ENCODE results near the gene TMED1. TPM values are rescaled to one million over a fixed set of nuclear protein-coding genes. Genes with fewer than 3 reads are reported as not detected.
"Not testable (repeated sequence)": the region's sequence is repeated elsewhere in the genome, so short reads cannot be mapped to it uniquely, and the experiment has no call there.

TMED1 gene
- total and polyA plus RNA-seq, 9 of the 15 experiments (the other 6 are each of a cell fraction or from before 2014, with no cell fraction given) = 0.86 to 30.2 (median 23.5) TPM

GRCh38 chr19:10877608-10878007 lies 41.6 kb upstream of the TMED1 start:
- DNase-seq (ENCODE audit: extremely low read depth in 1 of 4, low spot score in 3 of 4); BruUV-seq (replicated peaks); intact Hi-C loops (cut with micrococcal nuclease); ATAC-seq; FAIRE-seq; H3K27me3 ChIP-seq (ENCODE audit: control insufficient read depth in 2 of 2, insufficient read depth in 2 of 2, low read length in 2 of 2); H2AFZ ChIP-seq (ENCODE audit: low read depth, low read length); in situ Hi-C loops (cut with MboI); H3K9me3 ChIP-seq (replicated peaks; ENCODE audit: control insufficient read depth, insufficient read depth, low read depth, low read length); H3K4me3 ChIP-seq; CTCF ChIA-PET (ENCODE audit: low intra/inter-chr PET ratio); H3K9me1 ChIP-seq (ENCODE audit: control insufficient read depth, insufficient read depth, low read length); H4K20me1 ChIP-seq (replicated peaks; ENCODE audit: control insufficient read depth, insufficient read depth, low read length): not testable (repeated sequence)
- H3K9ac ChIP-seq (ENCODE audit: insufficient read depth in 1 of 2, low read depth in 2 of 2, low read length in 2 of 2) = peak overlapping the region; percentile 36 to 80; a peak in 2 of 4 replicates
- peak overlapping the region; percentile 95; the same call in 1 of the 2 replicates for H3K4me2 ChIP-seq (ENCODE audit: insufficient read depth, low read length)
- POLR2A ChIA-PET = interaction anchor here (0.6 to 2.2 kb wide), 4 partner anchors 9 to 315 kb away, joined by 3 to 6 read pairs (median 4); no protein-coding TSS in a partner anchor
- H3K79me2 ChIP-seq (ENCODE audit: control insufficient read depth, insufficient read depth, low read length) = peaks cover 96% of the 10 kb centered on the region
- peak overlapping the region; percentile 95; the same call in 2 of the 3 replicates for H3K27ac ChIP-seq (ENCODE audit: extremely low read depth, low read depth, low read length)
- TF ChIP-seq CEBPB (tag; IDR thresholded peaks at IDR 0.05) (peak; percentile 47; the same call in 1 of the 2 replicates), HDGF (IDR thresholded peaks at IDR 0.05) (0 out of 2 replicates have a peak, but pooled peaks have one; percentile 29)
- H3K4me1 ChIP-seq (replicated peaks in 1 of 2; ENCODE audit: control insufficient read depth in 2 of 2, insufficient read depth in 2 of 2, low read length in 2 of 2) = peaks cover 57 to 58% of the 10 kb centered on the region in 2 experiments
- 92% methylated on average over 7 of the region's 9 CpGs for WGBS (ENCODE audit: insufficient coverage, low coverage, missing lambda C conversion rate)
- H3K36me3 ChIP-seq (ENCODE audit: control insufficient read depth, insufficient read depth, low read length) = peaks cover 34% of the 10 kb centered on the region; the same call in 2 of the 3 replicates

- no peak for ATAC-seq
- BruUV-seq (replicated peaks) = no TSS peak
- Histone ChIP-seq H3K4me1 (replicated peaks in 1 of 2; ENCODE audit: control insufficient read depth in 2 of 2, insufficient read depth in 2 of 2, low read length in 2 of 2) (peaks cover 52 to 58% of the 10 kb centered on the region in 2 experiments), H3K9me1 (ENCODE audit: control insufficient read depth, insufficient read depth, low read length) (no peaks in the 10 kb centered on the region), H4K20me1 (replicated peaks; ENCODE audit: control insufficient read depth, insufficient read depth, low read length) (no peaks in the 10 kb centered on the region), H3K4me2 (ENCODE audit: insufficient read depth, low read length) (0 out of 2 replicates have a peak overlapping the region, but pooled peaks have one; percentile 13), H3K9me3 (replicated peaks; ENCODE audit: control insufficient read depth, insufficient read depth, low read depth, low read length) (no peaks in the 10 kb centered on the region), H3K9ac (ENCODE audit: insufficient read depth in 1 of 2, low read depth in 2 of 2, low read length in 2 of 2) (peak overlapping the region in 1 of 2 experiments; percentile 81; a peak in 2 of 4 replicates), H3K79me2 (ENCODE audit: control insufficient read depth, insufficient read depth, low read length) (peaks cover 96% of the 10 kb centered on the region), H3K36me3 (ENCODE audit: control insufficient read depth, insufficient read depth, low read length) (peaks cover 28% of the 10 kb centered on the region; the same call in 2 of the 3 replicates), H3K27me3 (ENCODE audit: control insufficient read depth in 2 of 2, insufficient read depth in 2 of 2, low read length in 2 of 2) (no peaks in the 10 kb centered on the region), H3K4me3 (no peak overlapping the region), H3K27ac (ENCODE audit: extremely low read depth, low read depth, low read length) (peak overlapping the region; percentile 52; the same call in 2 of the 3 replicates), H2AFZ (ENCODE audit: low read depth, low read length) (no peak overlapping the region)
- ChIA-PET CTCF (ENCODE audit: low intra/inter-chr PET ratio) (no interaction called here), POLR2A (interaction anchor here (2.2 kb wide), 1 partner anchor 10 kb away, joined by 6 read pairs; no protein-coding TSS in a partner anchor)
- intact Hi-C loops (cut with micrococcal nuclease) (no loop called here), in situ Hi-C loops (cut with MboI) (no loop called here)
- no peak for TF ChIP-seq MEF2D (tag; conservative IDR thresholded peaks at IDR 0.05; ENCODE audit: low read depth)
- TF ChIP-seq MAX (CRISPR knock-in tag; IDR thresholded peaks at IDR 0.05) = peak; percentile 33; the same call in 1 of the 2 replicates
- TF ChIP-seq IFI16 (CRISPR knock-in tag; IDR thresholded peaks at IDR 0.05) = no peak
- no peak for TF ChIP-seq THAP12 (CRISPR knock-in tag; IDR thresholded peaks at IDR 0.05)
- FAIRE-seq = no peak
- WGBS (ENCODE audit: insufficient coverage, low coverage, missing lambda C conversion rate) = 72% methylated on average over 10 of the region's 10 CpGs
- DNase-seq (ENCODE audit: extremely low read depth in 1 of 4, low spot score in 3 of 4) = no peak
Observed at GRCh38 chr19:10876459-10877240, 40.6 kb upstream of the TMED1 start.

Measured in K562 (cell line).